GM12865 (cell line): ENCODE measurements around the gene NDFIP1.

Experiments used
- DNase-seq: peaks from one replicate; pipeline ENCODE4 v3.0.0; 2010; ENCODE audit warnings: low read depth
- H3K4me3 ChIP-seq: 2 replicates; pipeline ENCODE4 v1.5.1; 2011; ENCODE audit warnings: mild to moderate bottlenecking, low read depth, low read length, control low read depth
- CTCF ChIP-seq: IDR thresholded peaks from 2 replicates; pipeline ENCODE4 v1.5.1; 2011; ENCODE audit warnings: low read length, control low read depth, low read depth, inconsistent platforms; ENCODE audit not compliant: insufficient read depth; ENCODE audit errors: missing control alignments

Gene NDFIP1

GRCh38 chr5:142115937-142116614, 7.5 kb downstream of the NDFIP1 start:
- no peak overlapping the region for H3K4me3 ChIP-seq
- DNase-seq, result no peak
- TF ChIP-seq CTCF, result no peak

- no peak overlapping the region for H3K4me3 ChIP-seq
- TF ChIP-seq CTCF, result no peak
- DNase-seq, result no peak
Measured at GRCh38 chr5:142117579-142118151, 9.1 kb downstream of the NDFIP1 start.

GRCh38 chr5:142118155-142118686, 9.6 kb downstream of the NDFIP1 start:
- peak; percentile 18 for DNase-seq
- no peak for TF ChIP-seq CTCF
- no peak overlapping the region for H3K4me3 ChIP-seq

GRCh38 chr5:142119051-142119625, 10.6 kb downstream of the NDFIP1 start:
- H3K4me3 ChIP-seq, result no peak overlapping the region
- no peak for DNase-seq
- no peak for TF ChIP-seq CTCF

GRCh38 chr5:142120247-142120935, 11.8 kb downstream of the NDFIP1 start:
- H3K4me3 ChIP-seq, result no peak overlapping the region
- no peak for DNase-seq
- no peak for TF ChIP-seq CTCF

- H3K4me3 ChIP-seq, result no peak overlapping the region
- no peak for TF ChIP-seq CTCF
- DNase-seq, result no peak
Measured at GRCh38 chr5:142122121-142122520, 13.5 kb downstream of the NDFIP1 start.
